Cardiac muscle cell (in vitro differentiated cells and primary cell): ENCODE measurements around the gene PEMT. TPM values are rescaled to one million over a fixed set of nuclear protein-coding genes. Genes with fewer than 3 reads are reported as not detected.

ENCODE experiments used
- DNase-seq, 2 donors: peaks; one replicate each; pipeline versions ENCODE4 v3.0.0 to v3.0.0-alpha.2; 2010 to 2017; ENCODE audit warnings: low read depth in 1 of 2, low spot score in 1 of 2
- H3K27ac ChIP-seq: fragments of 200-600 bp; sonication (generic); 2 replicates; pipeline ENCODE4 v1.5.1; 2016
- H3K27me3 ChIP-seq: fragments of 200-600 bp; sonication (generic); 2 replicates; pipeline ENCODE4 v1.6.0; 2016; ENCODE audit warnings: control low read depth
- H3K36me3 ChIP-seq: fragments of 200-600 bp; sonication (generic); 2 replicates; pipeline ENCODE4 v1.5.1; 2016; ENCODE audit warnings: control low read depth
- H3K4me1 ChIP-seq: fragments of 200-600 bp; sonication (generic); 2 replicates; pipeline ENCODE4 v1.8.1; 2017; ENCODE audit warnings: low read depth, mild to moderate bottlenecking, mixed run types
- H3K4me3 ChIP-seq: fragments of 200-600 bp; sonication (generic); 2 replicates; pipeline ENCODE4 v1.5.1; 2016; ENCODE audit warnings: mild to moderate bottlenecking
- H3K9me3 ChIP-seq: fragments of 200-600 bp; sonication (generic); 2 replicates; pipeline ENCODE4 v1.5.1; 2017; ENCODE audit warnings: low read depth, mild to moderate bottlenecking, control low read depth
- polyA plus RNA-seq: library from polyadenylated mRNA; unstranded; fragments of >200 nt; fragmentation: Nextera tagmentation; extraction: Ambion mirVana; gene quantifications from 2 replicates; pipeline ENCODE4 v1.2.1, GENCODE V29; 2016
- total RNA-seq: library from RNA; depleted of rRNA; stranded (reverse); fragments of >200 nt; gene quantifications from 2 replicates; pipeline ENCODE4 v1.2.3, GENCODE V29; 2016
- TF ChIP-seq, protein P1 (sequence below): IDR thresholded peaks from 2 replicates; pipeline ENCODE4 v1.5.1; 2012; ENCODE audit warnings: low read depth, mild to moderate bottlenecking, low read length

Gene PEMT
- total and polyA plus RNA-seq, 2 experiments from 2014 or later, result 126 to 135 TPM

DNA sequence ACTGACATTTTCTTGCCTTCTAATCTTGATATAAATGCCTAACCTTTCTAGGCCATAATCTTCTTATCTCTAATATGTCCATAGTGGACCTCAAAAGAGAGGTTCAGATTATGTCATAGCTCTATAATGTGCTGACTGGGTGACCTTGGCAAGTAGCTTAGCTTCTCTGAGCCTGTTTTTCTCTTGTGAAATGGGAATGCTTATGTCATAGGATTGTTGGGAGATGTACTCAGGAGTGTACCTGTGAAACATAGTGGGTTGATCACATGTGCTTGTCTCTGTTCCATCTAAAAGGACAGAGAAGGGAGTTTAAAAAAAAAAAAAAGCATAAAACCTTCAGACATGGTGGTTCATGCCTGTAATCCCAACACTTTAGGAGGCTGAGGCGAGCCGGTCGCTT, 112.3 kb downstream of the PEMT start:
- Histone ChIP-seq H3K4me1 (peaks cover 6% of the 10 kb centered on the region), H3K27me3 (no peaks in the 10 kb centered on the region), H3K9me3 (no peaks in the 10 kb centered on the region), H3K27ac (no peak overlapping the region), H3K4me3 (no peak overlapping the region), H3K36me3 (peaks cover 2% of the 10 kb centered on the region)
- TF ChIP-seq, protein P1, sequence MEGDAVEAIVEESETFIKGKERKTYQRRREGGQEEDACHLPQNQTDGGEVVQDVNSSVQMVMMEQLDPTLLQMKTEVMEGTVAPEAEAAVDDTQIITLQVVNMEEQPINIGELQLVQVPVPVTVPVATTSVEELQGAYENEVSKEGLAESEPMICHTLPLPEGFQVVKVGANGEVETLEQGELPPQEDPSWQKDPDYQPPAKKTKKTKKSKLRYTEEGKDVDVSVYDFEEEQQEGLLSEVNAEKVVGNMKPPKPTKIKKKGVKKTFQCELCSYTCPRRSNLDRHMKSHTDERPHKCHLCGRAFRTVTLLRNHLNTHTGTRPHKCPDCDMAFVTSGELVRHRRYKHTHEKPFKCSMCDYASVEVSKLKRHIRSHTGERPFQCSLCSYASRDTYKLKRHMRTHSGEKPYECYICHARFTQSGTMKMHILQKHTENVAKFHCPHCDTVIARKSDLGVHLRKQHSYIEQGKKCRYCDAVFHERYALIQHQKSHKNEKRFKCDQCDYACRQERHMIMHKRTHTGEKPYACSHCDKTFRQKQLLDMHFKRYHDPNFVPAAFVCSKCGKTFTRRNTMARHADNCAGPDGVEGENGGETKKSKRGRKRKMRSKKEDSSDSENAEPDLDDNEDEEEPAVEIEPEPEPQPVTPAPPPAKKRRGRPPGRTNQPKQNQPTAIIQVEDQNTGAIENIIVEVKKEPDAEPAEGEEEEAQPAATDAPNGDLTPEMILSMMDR, result no peak
- no peak for DNase-seq

DNA sequence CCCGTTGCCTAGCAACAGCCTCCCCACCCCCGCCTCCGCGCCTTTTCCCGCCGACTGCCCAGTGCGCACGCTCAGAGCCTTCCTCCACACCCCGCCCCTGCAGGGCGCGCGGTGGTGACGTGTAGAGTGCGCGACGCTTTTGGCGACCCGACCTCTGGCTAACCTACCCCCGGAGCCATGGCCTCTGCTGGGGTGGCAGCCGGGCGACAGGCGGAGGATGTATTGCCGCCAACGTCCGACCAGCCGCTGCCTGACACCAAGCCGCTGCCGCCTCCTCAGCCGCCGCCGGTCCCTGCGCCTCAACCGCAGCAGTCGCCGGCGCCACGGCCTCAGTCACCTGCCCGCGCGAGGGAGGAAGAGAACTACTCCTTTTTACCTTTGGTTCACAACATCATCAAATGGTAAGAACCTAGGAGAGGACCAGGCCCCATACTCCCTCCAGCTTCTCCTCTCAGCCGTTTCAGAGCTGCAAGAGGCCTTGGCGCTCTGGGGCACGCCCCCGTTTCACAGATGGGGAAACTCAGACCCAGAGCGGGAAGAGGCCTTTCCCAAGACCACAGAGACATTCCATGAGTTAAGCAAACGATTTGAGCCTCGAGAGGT, 114.5 kb downstream of the PEMT start, which contains the start of gene MED9:
TSS of gene MED9 (plus strand) at position 136 of the 603 bp plus-strand sequence. CDS start at position 178, 42 bp downstream.
- DNase-seq, result peak; percentile 94
- peaks cover 15% of the 10 kb centered on the region for H3K27me3 ChIP-seq
- peaks cover 6% of the 10 kb centered on the region for H3K4me1 ChIP-seq
- H3K4me3 ChIP-seq, result peak within 1 kb of the TSS; percentile 95
- peaks cover 2% of the 10 kb centered on the region for H3K36me3 ChIP-seq
- peak within 1 kb of the TSS; percentile 96 for H3K27ac ChIP-seq
- TF ChIP-seq, protein P1, result no peak
- H3K9me3 ChIP-seq, result no peaks in the 10 kb centered on the region

DNA sequence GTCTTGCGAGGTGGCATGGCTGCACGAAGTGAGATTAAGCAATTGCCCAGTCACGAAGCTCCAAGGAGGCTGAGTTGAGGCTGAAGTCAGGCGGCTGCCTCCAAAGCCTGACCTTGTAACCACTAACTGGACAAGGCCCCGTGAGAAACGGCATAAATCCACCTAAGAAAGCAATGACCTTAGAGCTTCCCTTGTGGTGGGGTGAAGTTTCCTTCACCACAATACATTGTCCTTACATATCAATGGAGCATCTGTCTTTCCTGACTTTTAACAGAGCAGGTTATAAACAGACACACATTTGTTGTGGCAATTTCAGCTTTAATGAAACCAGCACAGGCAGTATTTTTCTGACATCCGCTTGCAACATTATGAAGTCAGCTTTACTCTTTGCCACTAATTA, 117.2 kb downstream of the PEMT start:
- no peak for DNase-seq

DNA sequence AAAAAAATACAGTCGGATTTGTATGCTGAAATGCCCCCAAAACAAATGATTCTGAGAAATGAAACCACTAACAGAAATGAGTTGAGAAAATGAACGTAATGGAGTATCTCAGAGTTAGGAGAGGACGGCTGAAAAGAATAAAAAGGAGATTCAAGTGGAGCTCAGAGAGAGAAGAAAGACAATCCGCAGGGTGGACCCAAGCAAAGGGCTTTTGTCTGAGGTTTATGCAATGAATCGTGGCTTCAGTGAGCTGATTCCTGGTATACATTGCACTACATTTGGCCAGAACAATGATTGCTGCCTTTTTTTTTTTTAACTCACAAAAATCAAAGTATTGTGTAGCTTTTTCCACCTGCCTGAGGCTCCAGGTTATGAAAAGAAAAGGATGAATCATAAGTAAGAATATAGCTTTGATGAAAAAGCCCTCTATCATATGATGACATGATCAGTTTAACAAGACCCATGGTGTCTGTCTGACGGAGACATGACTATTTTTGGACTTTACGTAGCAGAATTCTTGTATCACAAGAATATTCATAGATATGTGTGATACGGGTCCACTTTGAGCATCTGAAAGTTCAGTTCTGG, 119.1 kb downstream of the PEMT start:
- H3K36me3 ChIP-seq, result no peaks in the 10 kb centered on the region
- H3K27me3 ChIP-seq, result peaks cover 26% of the 10 kb centered on the region
- no peaks in the 10 kb centered on the region for H3K9me3 ChIP-seq
- no peak for DNase-seq
- TF ChIP-seq, protein P1, result no peak
- no peak overlapping the region for H3K27ac ChIP-seq
- H3K4me3 ChIP-seq, result no peak overlapping the region
- H3K4me1 ChIP-seq, result no peaks in the 10 kb centered on the region

More for the DNA sequence above, 117.2 kb downstream of the PEMT start:
- H3K36me3 ChIP-seq, result no peaks in the 10 kb centered on the region
- H3K27me3 ChIP-seq, result peaks cover 22% of the 10 kb centered on the region
- H3K27ac ChIP-seq, result no peak overlapping the region
- no peak overlapping the region for H3K4me3 ChIP-seq
- TF ChIP-seq, protein P1, result no peak
- no peaks in the 10 kb centered on the region for H3K9me3 ChIP-seq
- peaks cover 6% of the 10 kb centered on the region for H3K4me1 ChIP-seq

DNA sequence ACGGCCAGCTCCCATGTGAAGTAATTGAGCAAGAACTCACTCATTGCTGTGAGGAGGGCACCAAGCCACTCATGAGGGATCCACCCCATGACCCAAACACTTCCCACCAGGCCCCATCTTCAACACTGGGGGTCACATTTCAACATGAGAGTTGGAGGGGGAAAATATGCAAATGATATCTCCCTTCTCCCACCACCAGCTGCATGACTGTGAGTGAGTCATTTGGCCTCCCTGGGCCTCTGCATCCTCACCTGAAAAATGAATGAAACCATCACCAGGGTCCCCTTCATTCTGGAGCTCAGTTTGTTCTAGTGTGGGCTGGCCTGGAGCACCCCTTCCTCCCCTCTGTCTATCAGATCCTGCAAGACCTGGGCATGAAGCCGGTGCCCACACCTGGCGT, 121.5 kb downstream of the PEMT start:
- Histone ChIP-seq H3K4me3 (no peak overlapping the region), H3K36me3 (no peaks in the 10 kb centered on the region), H3K4me1 (no peaks in the 10 kb centered on the region), H3K9me3 (no peaks in the 10 kb centered on the region), H3K27me3 (peaks cover 39% of the 10 kb centered on the region), H3K27ac (no peak overlapping the region)
- DNase-seq, result no peak
- TF ChIP-seq, protein P1, result no peak
